Neutrophil (primary cell): ENCODE data around the gene PRDX2.

Source experiments
- H3K27ac ChIP-seq: fragments of 200-600 bp; sonication (generic); 2 replicates; pipeline ENCODE4 v1.5.1; 2016; ENCODE audit warnings: mild to moderate bottlenecking, moderate library complexity
- H3K27me3 ChIP-seq: fragments of 200-600 bp; sonication (generic); 2 replicates; pipeline ENCODE4 v1.6.0; 2016; ENCODE audit warnings: mild to moderate bottlenecking
- H3K36me3 ChIP-seq: fragments of 200-600 bp; sonication (generic); 2 replicates; pipeline ENCODE4 v1.5.1; 2017
- H3K4me1 ChIP-seq, 2 experiments: fragments of 200-600 bp in 1 of 2; sonication (generic) in 1 of 2; 1 replicate in 1 of 2; 2 replicates in 1 of 2; pipeline versions ENCODE4 v1.5.1 to v1.6.1; 2013 to 2016; ENCODE audit warnings: low read depth in 1 of 2, low read length in 1 of 2, mild to moderate bottlenecking in 1 of 2, moderate library complexity in 1 of 2; ENCODE audit not compliant: control insufficient read depth in 1 of 2, insufficient read depth in 1 of 2
- H3K4me3 ChIP-seq, 2 experiments: fragments of 200-600 bp in 1 of 2; sonication (generic) in 1 of 2; 1 replicate in 1 of 2; 2 replicates in 1 of 2; pipeline ENCODE4 v1.5.1; 2013 to 2016; ENCODE audit warnings: low read depth in 1 of 2, low read length in 1 of 2, mild to moderate bottlenecking in 1 of 2, moderate library complexity in 1 of 2
- H3K9me3 ChIP-seq: fragments of 200-600 bp; sonication (generic); 2 replicates; pipeline ENCODE4 v1.5.1; 2016
- TF ChIP-seq, protein P1 (sequence below): fragments of 200-600 bp; sonication (generic); IDR thresholded peaks from 2 replicates; pipeline ENCODE4 v1.5.1; 2016; ENCODE audit warnings: antibody characterized with exemption

The PRDX2 gene

GRCh38 chr19:12774588-12775555 lies 26.7 kb downstream of the PRDX2 start, which contains the start of gene HOOK2:
TSS of gene HOOK2 (minus strand) at chr19:12775552. CDS start at chr19:12775449, 103 bp downstream.
- Histone ChIP-seq H3K9me3 (no peaks in the 10 kb centered on the region), H3K4me1 (peaks cover 46 to 49% of the 10 kb centered on the region in 2 experiments), H3K36me3 (no peaks in the 10 kb centered on the region), H3K27me3 (no peaks in the 10 kb centered on the region), H3K4me3 (peak within 1 kb of the TSS; percentile 80 to 86), H3K27ac (peak within 1 kb of the TSS; percentile 79)
- TF ChIP-seq, protein P1, sequence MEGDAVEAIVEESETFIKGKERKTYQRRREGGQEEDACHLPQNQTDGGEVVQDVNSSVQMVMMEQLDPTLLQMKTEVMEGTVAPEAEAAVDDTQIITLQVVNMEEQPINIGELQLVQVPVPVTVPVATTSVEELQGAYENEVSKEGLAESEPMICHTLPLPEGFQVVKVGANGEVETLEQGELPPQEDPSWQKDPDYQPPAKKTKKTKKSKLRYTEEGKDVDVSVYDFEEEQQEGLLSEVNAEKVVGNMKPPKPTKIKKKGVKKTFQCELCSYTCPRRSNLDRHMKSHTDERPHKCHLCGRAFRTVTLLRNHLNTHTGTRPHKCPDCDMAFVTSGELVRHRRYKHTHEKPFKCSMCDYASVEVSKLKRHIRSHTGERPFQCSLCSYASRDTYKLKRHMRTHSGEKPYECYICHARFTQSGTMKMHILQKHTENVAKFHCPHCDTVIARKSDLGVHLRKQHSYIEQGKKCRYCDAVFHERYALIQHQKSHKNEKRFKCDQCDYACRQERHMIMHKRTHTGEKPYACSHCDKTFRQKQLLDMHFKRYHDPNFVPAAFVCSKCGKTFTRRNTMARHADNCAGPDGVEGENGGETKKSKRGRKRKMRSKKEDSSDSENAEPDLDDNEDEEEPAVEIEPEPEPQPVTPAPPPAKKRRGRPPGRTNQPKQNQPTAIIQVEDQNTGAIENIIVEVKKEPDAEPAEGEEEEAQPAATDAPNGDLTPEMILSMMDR: no peak

GRCh38 chr19:12773571-12773970 lies 28.0 kb downstream of the PRDX2 start:
- H3K36me3 ChIP-seq: no peaks in the 10 kb centered on the region
- no peaks in the 10 kb centered on the region for H3K9me3 ChIP-seq
- H3K27me3 ChIP-seq: no peaks in the 10 kb centered on the region
- TF ChIP-seq, protein P1: no peak
- H3K4me1 ChIP-seq: peaks cover 33 to 38% of the 10 kb centered on the region in 2 experiments
- H3K4me3 ChIP-seq: no peak overlapping the region
- H3K27ac ChIP-seq: no peak overlapping the region

- H3K27me3 ChIP-seq: no peaks in the 10 kb centered on the region
- TF ChIP-seq, protein P1: no peak
- no peaks in the 10 kb centered on the region for H3K9me3 ChIP-seq
- H3K4me3 ChIP-seq: no peak overlapping the region
- H3K27ac ChIP-seq: no peak overlapping the region
- no peaks in the 10 kb centered on the region for H3K36me3 ChIP-seq
- peaks cover 20 to 28% of the 10 kb centered on the region in 2 experiments for H3K4me1 ChIP-seq
These were observed 29.3 kb downstream of the PRDX2 start for GRCh38 chr19:12772323-12772722.

GRCh38 chr19:12770922-12771321 lies 30.7 kb downstream of the PRDX2 start:
- Histone ChIP-seq H3K4me1 (peaks cover 7 to 14% of the 10 kb centered on the region in 2 experiments), H3K9me3 (no peaks in the 10 kb centered on the region), H3K36me3 (no peaks in the 10 kb centered on the region), H3K27me3 (no peaks in the 10 kb centered on the region), H3K4me3 (no peak overlapping the region), H3K27ac (no peak overlapping the region)
- TF ChIP-seq, protein P1: no peak

DNA sequence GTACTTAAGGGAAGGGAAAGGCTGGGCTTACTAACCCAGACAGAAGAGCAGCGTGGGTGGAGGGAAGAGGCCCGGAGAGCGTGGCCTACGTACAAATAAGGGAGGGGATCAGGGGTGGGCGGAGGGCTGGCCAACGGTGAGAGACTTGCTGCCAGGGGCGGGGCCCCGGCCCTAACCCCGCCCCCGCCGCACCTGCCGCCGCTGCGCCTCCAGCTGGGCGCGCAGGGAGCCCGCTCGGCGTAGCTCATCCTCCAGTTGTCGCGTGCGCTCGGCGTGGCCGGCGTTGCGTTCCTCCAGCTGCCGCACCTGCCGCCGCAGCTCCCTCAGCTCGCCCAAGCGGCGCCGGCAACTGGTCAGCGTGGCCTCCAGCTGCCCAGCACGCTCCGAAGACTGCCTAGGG lies 31.9 kb downstream of the PRDX2 start:
- Histone ChIP-seq H3K36me3 (no peaks in the 10 kb centered on the region), H3K4me3 (no peak overlapping the region), H3K27me3 (no peaks in the 10 kb centered on the region), H3K27ac (no peak overlapping the region), H3K9me3 (no peaks in the 10 kb centered on the region), H3K4me1 (peaks cover under 1 to 8% of the 10 kb centered on the region in 2 experiments)
- TF ChIP-seq, protein P1: no peak
